ENCODE measurements around the gene ISCU.

The ISCU gene

GRCh38 chr12:108570743-108571608 is 8.6 kb downstream of the ISCU start:
- H3K4me3 ChIP-seq (ENCODE audit: low read length): no peak overlapping the region
- H3K9me3 ChIP-seq (ENCODE audit: insufficient read depth, low read length): no peaks in the 10 kb centered on the region
- H3K4me1 ChIP-seq (ENCODE audit: low read length): peaks cover 88% of the 10 kb centered on the region
- H4K20me1 ChIP-seq (ENCODE audit: insufficient read depth, low read length): no peaks in the 10 kb centered on the region
- H3K36me3 ChIP-seq (replicated peaks; ENCODE audit: low read depth, low read length): peaks cover 27% of the 10 kb centered on the region
- H3K79me2 ChIP-seq (ENCODE audit: low read length): no peaks in the 10 kb centered on the region
- TF ChIP-seq, protein P1, sequence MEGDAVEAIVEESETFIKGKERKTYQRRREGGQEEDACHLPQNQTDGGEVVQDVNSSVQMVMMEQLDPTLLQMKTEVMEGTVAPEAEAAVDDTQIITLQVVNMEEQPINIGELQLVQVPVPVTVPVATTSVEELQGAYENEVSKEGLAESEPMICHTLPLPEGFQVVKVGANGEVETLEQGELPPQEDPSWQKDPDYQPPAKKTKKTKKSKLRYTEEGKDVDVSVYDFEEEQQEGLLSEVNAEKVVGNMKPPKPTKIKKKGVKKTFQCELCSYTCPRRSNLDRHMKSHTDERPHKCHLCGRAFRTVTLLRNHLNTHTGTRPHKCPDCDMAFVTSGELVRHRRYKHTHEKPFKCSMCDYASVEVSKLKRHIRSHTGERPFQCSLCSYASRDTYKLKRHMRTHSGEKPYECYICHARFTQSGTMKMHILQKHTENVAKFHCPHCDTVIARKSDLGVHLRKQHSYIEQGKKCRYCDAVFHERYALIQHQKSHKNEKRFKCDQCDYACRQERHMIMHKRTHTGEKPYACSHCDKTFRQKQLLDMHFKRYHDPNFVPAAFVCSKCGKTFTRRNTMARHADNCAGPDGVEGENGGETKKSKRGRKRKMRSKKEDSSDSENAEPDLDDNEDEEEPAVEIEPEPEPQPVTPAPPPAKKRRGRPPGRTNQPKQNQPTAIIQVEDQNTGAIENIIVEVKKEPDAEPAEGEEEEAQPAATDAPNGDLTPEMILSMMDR (IDR thresholded peaks at IDR 0.05; ENCODE audit: low read depth, low read length): peak; percentile 60
- no peak for TF ChIP-seq EZH2phosphoT487 (IDR thresholded peaks at IDR 0.05; ENCODE audit: low read depth)
- H3K27ac ChIP-seq (ENCODE audit: low read length): peak overlapping the region; percentile 99
- no peaks in the 10 kb centered on the region for H3K27me3 ChIP-seq (ENCODE audit: low read depth, low read length)
- H3K4me2 ChIP-seq (ENCODE audit: low read length): peak overlapping the region; percentile 79
- no peak overlapping the region for H2AFZ ChIP-seq (ENCODE audit: low read depth, low read length)
- peak overlapping the region; percentile 52; the same call in 1 of the 2 replicates for H3K9ac ChIP-seq (ENCODE audit: low read length)

- Histone ChIP-seq H3K27me3 (ENCODE audit: low read depth, low read length) (no peaks in the 10 kb centered on the region), H3K36me3 (replicated peaks; ENCODE audit: low read depth, low read length) (peaks cover 22% of the 10 kb centered on the region), H3K79me2 (ENCODE audit: low read length) (no peaks in the 10 kb centered on the region), H3K27ac (ENCODE audit: low read length) (no peak overlapping the region), H3K9ac (ENCODE audit: low read length) (peak overlapping the region; percentile 15; the same call in 1 of the 2 replicates), H4K20me1 (ENCODE audit: insufficient read depth, low read length) (no peaks in the 10 kb centered on the region), H3K4me1 (ENCODE audit: low read length) (peaks cover 83% of the 10 kb centered on the region), H3K4me3 (ENCODE audit: low read length) (peak overlapping the region; percentile 52; the same call in 1 of the 2 replicates), H3K4me2 (ENCODE audit: low read length) (peak overlapping the region; percentile 78), H3K9me3 (ENCODE audit: insufficient read depth, low read length) (no peaks in the 10 kb centered on the region), H2AFZ (ENCODE audit: low read depth, low read length) (no peak overlapping the region)
- TF ChIP-seq EZH2phosphoT487 (IDR thresholded peaks at IDR 0.05; ENCODE audit: low read depth): no peak
- TF ChIP-seq, protein P1 (IDR thresholded peaks at IDR 0.05; ENCODE audit: low read depth, low read length): no peak
These were observed 9.3 kb downstream of the ISCU start for GRCh38 chr12:108571609-108572165.

- peaks cover 16% of the 10 kb centered on the region for H3K36me3 ChIP-seq (replicated peaks; ENCODE audit: low read depth, low read length)
These were observed 9.9 kb downstream of the ISCU start for GRCh38 chr12:108572166-108572790.

More at GRCh38 chr12:108572166-108572790, 9.9 kb downstream of the ISCU start:
- peaks cover 78% of the 10 kb centered on the region for H3K4me1 ChIP-seq (ENCODE audit: low read length)
- H3K27ac ChIP-seq (ENCODE audit: low read length): peak overlapping the region; percentile 50
- H3K9ac ChIP-seq (ENCODE audit: low read length): peak overlapping the region; percentile 15; the same call in 1 of the 2 replicates
- H3K4me2 ChIP-seq (ENCODE audit: low read length): peak overlapping the region; percentile 78
- no peaks in the 10 kb centered on the region for H3K27me3 ChIP-seq (ENCODE audit: low read depth, low read length)
- no peaks in the 10 kb centered on the region for H4K20me1 ChIP-seq (ENCODE audit: insufficient read depth, low read length)
- no peaks in the 10 kb centered on the region for H3K79me2 ChIP-seq (ENCODE audit: low read length)
- H3K9me3 ChIP-seq (ENCODE audit: insufficient read depth, low read length): no peaks in the 10 kb centered on the region
- H3K4me3 ChIP-seq (ENCODE audit: low read length): peak overlapping the region; percentile 52
- no peak overlapping the region for H2AFZ ChIP-seq (ENCODE audit: low read depth, low read length)
- TF ChIP-seq EZH2phosphoT487 (IDR thresholded peaks at IDR 0.05; ENCODE audit: low read depth): no peak
- TF ChIP-seq, protein P1 (IDR thresholded peaks at IDR 0.05; ENCODE audit: low read depth, low read length): no peak

Measured in OCI-LY3 (cell line).